Thyroid gland (tissue), 4 donors: ENCODE data around the gene VWA2. TPM values are rescaled to one million over a fixed set of nuclear protein-coding genes. Genes with fewer than 3 reads are reported as not detected.

ENCODE experiments used
- DNase-seq, 2 donors: peaks; one replicate each; pipeline ENCODE4 v3.0.0-alpha.2; 2019
- H3K27ac ChIP-seq, 3 donors: fragments of 200-600 bp; sonication (generic); 1 replicate in 2 of 3; 2 replicates in 1 of 3; pipeline ENCODE4 v1.5.1; 2016 to 2019; ENCODE audit warnings: mild to moderate bottlenecking in 1 of 3, moderate library complexity in 1 of 3
- H3K27me3 ChIP-seq: fragments of 200-600 bp; sonication (generic); one replicate; pipeline ENCODE4 v1.5.1; 2019
- H3K36me3 ChIP-seq, 2 donors: fragments of 200-600 bp; sonication (generic); one replicate each; pipeline ENCODE4 v1.5.1; 2016 to 2019
- H3K4me1 ChIP-seq, 2 donors: fragments of 200-600 bp; sonication (generic); one replicate each; pipeline ENCODE4 v1.5.1; 2017 to 2019
- H3K4me3 ChIP-seq, 3 donors: fragments of 200-600 bp; sonication (generic); replicated peaks in 1 of 3; 1 replicate in 2 of 3; 2 replicates in 1 of 3; pipeline ENCODE4 v1.5.1; 2016; ENCODE audit warnings: mild to moderate bottlenecking in 1 of 3
- H3K9me3 ChIP-seq: fragments of 200-600 bp; sonication (generic); one replicate; pipeline ENCODE4 v1.5.1; 2017
- CTCF ChIP-seq, 6 experiments: fragments of 200-600 bp in 3 of 6; fragments of 450-650 bp in 3 of 6; sonication (generic) in 3 of 6; IDR thresholded peaks; one replicate each; pipeline ENCODE4 v1.5.1; 2016 to 2019; ENCODE audit warnings: antibody characterized with exemption in 6 of 6, mild to moderate bottlenecking in 2 of 6, inconsistent platforms in 1 of 6, moderate library complexity in 1 of 6
- POLR2A ChIP-seq, 2 donors: fragments of 450-650 bp; IDR thresholded peaks; one replicate each; pipeline ENCODE4 v1.6.1; 2017; ENCODE audit warnings: antibody characterized with exemption in 2 of 2, mild to moderate bottlenecking in 2 of 2, moderate library complexity in 1 of 2
- WGBS, 2 donors: methylation state at CpG; one replicate each; pipeline ENCODE4 v1.1.5; 2017; 5-methylcytosine and 5-hydroxymethylcytosine counted together
- intact Hi-C: fragments of 100-400 bp; cut with DNase I; formaldehyde crosslinking; loops from one replicate; pipeline ENCODE4 v1.15.1; 2023
- total RNA-seq, 4 donors: library from RNA; depleted of rRNA; stranded (reverse); fragments of >200 nt; gene quantifications; one replicate each; pipeline ENCODE4 v1.2.3, GENCODE V29; 2016

The VWA2 gene
- total RNA-seq, 4 donors from 2014 or later = 0.13 to 0.22 TPM; not detected in 2

- Histone ChIP-seq H3K27me3 (no peaks in the 10 kb centered on the region), H3K9me3 (no peaks in the 10 kb centered on the region), H3K4me1 (no peaks in the 10 kb centered on the region), H3K27ac (no peak overlapping the region), H3K36me3 (no peaks in the 10 kb centered on the region), H3K4me3 (no peak overlapping the region)
- TF ChIP-seq POLR2A (IDR thresholded peaks at IDR 0.05) = no peak
- intact Hi-C loops = no loop called here
- no peak for DNase-seq
- 81 to 97% methylated on average over 6 of the region's 6 CpGs for WGBS, 2 donors
Observed at GRCh38 chr10:114276671-114277070, 37.6 kb downstream of the VWA2 start.

GRCh38 chr10:114278140-114278883 lies 39.3 kb downstream of the VWA2 start:
- intact Hi-C loops = no loop called here
- WGBS, 2 donors = 85% methylated on average over 17 to 20 of the region's 22 CpGs
- no peak overlapping the region for H3K27ac ChIP-seq
- H3K4me1 ChIP-seq = no peaks in the 10 kb centered on the region
- no peaks in the 10 kb centered on the region for H3K9me3 ChIP-seq
- DNase-seq = no peak
- H3K27me3 ChIP-seq = no peaks in the 10 kb centered on the region
- H3K36me3 ChIP-seq = no peaks in the 10 kb centered on the region
- TF ChIP-seq CTCF (IDR thresholded peaks at IDR 0.05) = no peak
- no peak for TF ChIP-seq POLR2A (IDR thresholded peaks at IDR 0.05)
- no peak overlapping the region for H3K4me3 ChIP-seq

- Histone ChIP-seq H3K9me3 (no peaks in the 10 kb centered on the region), H3K27me3 (no peaks in the 10 kb centered on the region), H3K4me3 (no peak overlapping the region), H3K36me3 (no peaks in the 10 kb centered on the region), H3K4me1 (no peaks in the 10 kb centered on the region), H3K27ac (no peak overlapping the region)
- TF ChIP-seq CTCF (IDR thresholded peaks at IDR 0.05) = no peak
- TF ChIP-seq POLR2A (IDR thresholded peaks at IDR 0.05) = no peak
- no peak for DNase-seq
- intact Hi-C loops = no loop called here
- 64 to 92% methylated on average over 3 to 4 of the region's 4 CpGs for WGBS, 2 donors
Observed at GRCh38 chr10:114278884-114279191, 39.8 kb downstream of the VWA2 start.

GRCh38 chr10:114279289-114279688 lies 40.2 kb downstream of the VWA2 start:
- no peak for DNase-seq
- Histone ChIP-seq H3K9me3 (no peaks in the 10 kb centered on the region), H3K36me3 (no peaks in the 10 kb centered on the region), H3K27me3 (no peaks in the 10 kb centered on the region), H3K27ac (no peak overlapping the region), H3K4me1 (no peaks in the 10 kb centered on the region), H3K4me3 (no peak overlapping the region)
- TF ChIP-seq POLR2A (IDR thresholded peaks at IDR 0.05) (no peak), CTCF (IDR thresholded peaks at IDR 0.05) (no peak)
- intact Hi-C loops = no loop called here
- 80 to 82% methylated on average over 4 of the region's 4 CpGs for WGBS, 2 donors

- Histone ChIP-seq H3K27me3 (no peaks in the 10 kb centered on the region), H3K4me1 (no peaks in the 10 kb centered on the region), H3K9me3 (no peaks in the 10 kb centered on the region), H3K27ac (no peak overlapping the region), H3K4me3 (no peak overlapping the region), H3K36me3 (no peaks in the 10 kb centered on the region)
- intact Hi-C loops = no loop called here
- 70 to 72% methylated on average over 7 to 8 of the region's 8 CpGs for WGBS, 2 donors
- DNase-seq = no peak
- TF ChIP-seq CTCF (IDR thresholded peaks at IDR 0.05) (no peak), POLR2A (IDR thresholded peaks at IDR 0.05) (no peak)
Observed at GRCh38 chr10:114279901-114280644, 41.0 kb downstream of the VWA2 start.
